ENCODE measurements around the gene CHRNA4. TPM values are rescaled to one million over a fixed set of nuclear protein-coding genes. Genes with fewer than 3 reads are reported as not detected.

CHRNA4 gene
- total and polyA plus RNA-seq, 2 of the 13 experiments (the other 11 are each of a cell fraction or from before 2014, with no cell fraction given), result not detected

GRCh38 chr20:63297371-63297781 is 63.8 kb downstream of the CHRNA4 start:
- H4K20me1 ChIP-seq (ENCODE audit: insufficient read depth, low read length), result peaks cover 6% of the 10 kb centered on the region; the same call in 1 of the 2 replicates
- H3K4me1 ChIP-seq (ENCODE audit: insufficient read depth, low read length), result no peaks in the 10 kb centered on the region
- FAIRE-seq, result no peak
- intact Hi-C loops (cut with micrococcal nuclease; ENCODE audit: unreplicated experiment) (loop anchor here (5.0 kb wide), 1 partner anchor 90 kb away; no protein-coding TSS in a partner anchor), in situ Hi-C loops (cut with HindIII; ENCODE audit: extremely low pct_ligation_motif_present, low pct_unique_long_range_greater_than_20kb) (no loop called here)
- POLR2A ChIA-PET, result no interaction called here
- no peak overlapping the region for H2AFZ ChIP-seq (ENCODE audit: low read length)
- no peak overlapping the region for H3K27ac ChIP-seq (ENCODE audit: extremely low read length, insufficient read depth, low read length)
- BruUV-seq (replicated peaks), result no TSS peak
- no peak for TF ChIP-seq CSRNP1 (CRISPR knock-in tag; IDR thresholded peaks at IDR 0.05)
- no peak for DNase-seq (ENCODE audit: low spot score)
- 27% methylated on average over 3 of the region's 11 CpGs for WGBS (ENCODE audit: low lambda C conversion rate)
- H3K9ac ChIP-seq (ENCODE audit: insufficient read depth, low read depth, low read length), result no peak overlapping the region
- peaks cover 23 to 74% of the 10 kb centered on the region in 2 experiments; a peak in 4 of 5 replicates for H3K27me3 ChIP-seq (ENCODE audit: control insufficient read depth in 1 of 2, insufficient read depth in 2 of 2, low read length in 2 of 2)
- H3K79me2 ChIP-seq (ENCODE audit: insufficient read depth, low read length), result no peaks in the 10 kb centered on the region
- no peak overlapping the region for H3K4me3 ChIP-seq (replicated peaks in 1 of 3; ENCODE audit: insufficient read depth in 1 of 3, low read depth in 2 of 3, low read length in 3 of 3)
- no peaks in the 10 kb centered on the region for H3K9me3 ChIP-seq (ENCODE audit: low read length)
- H3K36me3 ChIP-seq (replicated peaks in 1 of 2; ENCODE audit: control insufficient read depth in 1 of 2, insufficient read depth in 2 of 2, low read length in 2 of 2), result no peaks in the 10 kb centered on the region
- CTCF ChIA-PET (ENCODE audit: low intra/inter-chr PET ratio, low total read pairs), result no interaction called here
- H3K4me2 ChIP-seq (ENCODE audit: low read depth, low read length), result no peak overlapping the region
- no peak for ATAC-seq

GRCh38 chr20:63296531-63297299 is 64.4 kb downstream of the CHRNA4 start:
- in situ Hi-C loops (cut with HindIII; ENCODE audit: extremely low pct_ligation_motif_present, low pct_unique_long_range_greater_than_20kb), result no loop called here
- Histone ChIP-seq H3K4me2 (ENCODE audit: low read depth, low read length) (no peak overlapping the region), H3K4me3 (replicated peaks in 1 of 3; ENCODE audit: insufficient read depth in 1 of 3, low read depth in 2 of 3, low read length in 3 of 3) (no peak overlapping the region), H3K79me2 (ENCODE audit: insufficient read depth, low read length) (no peaks in the 10 kb centered on the region), H3K27me3 (ENCODE audit: control insufficient read depth in 1 of 2, insufficient read depth in 2 of 2, low read length in 2 of 2) (peaks cover 23 to 81% of the 10 kb centered on the region in 2 experiments; a peak in 4 of 5 replicates), H3K27ac (ENCODE audit: extremely low read length, insufficient read depth, low read length) (no peak overlapping the region), H3K9me3 (ENCODE audit: low read length) (no peaks in the 10 kb centered on the region), H3K9ac (ENCODE audit: insufficient read depth, low read depth, low read length) (no peak overlapping the region), H4K20me1 (ENCODE audit: insufficient read depth, low read length) (peaks cover 6% of the 10 kb centered on the region; the same call in 1 of the 2 replicates), H2AFZ (ENCODE audit: low read length) (no peak overlapping the region), H3K36me3 (replicated peaks in 1 of 2; ENCODE audit: control insufficient read depth in 1 of 2, insufficient read depth in 2 of 2, low read length in 2 of 2) (no peaks in the 10 kb centered on the region), H3K4me1 (ENCODE audit: insufficient read depth, low read length) (0 out of 2 replicates have a peak, but pooled peaks cover 1% of the 10 kb centered on the region)
- DNase-seq (ENCODE audit: low spot score), result no peak
- no TSS peak for BruUV-seq (replicated peaks)
- TF ChIP-seq BHLHE40 (IDR thresholded peaks at IDR 0.05; ENCODE audit: low read length) (peak; percentile 58), MNT (IDR thresholded peaks at IDR 0.05) (peak; percentile 93), ZBTB44 (CRISPR knock-in tag; IDR thresholded peaks at IDR 0.05) (no peak)
- WGBS (ENCODE audit: low lambda C conversion rate), result 8% methylated on average over 14 of the region's 18 CpGs
- intact Hi-C loops (cut with micrococcal nuclease; ENCODE audit: unreplicated experiment), result loop anchor here (5.0 kb wide), 1 partner anchor 91 kb away; no protein-coding TSS in a partner anchor
- ChIA-PET POLR2A (no interaction called here), CTCF (ENCODE audit: low intra/inter-chr PET ratio, low total read pairs) (no interaction called here)
- no peak for FAIRE-seq
- no peak for ATAC-seq
